DMS 273 (cell line): ENCODE data around the gene SHB.
"Not testable (repeated sequence)": the region's sequence is repeated elsewhere in the genome, so short reads cannot be mapped to it uniquely, and the experiment has no call there.

Source experiments
- DNase-seq: peaks from one replicate; lab custom pipeline; 2025; ENCODE audit not compliant: unreplicated experiment; lab: John Stamatoyannopoulos, UW

SHB gene

DNA sequence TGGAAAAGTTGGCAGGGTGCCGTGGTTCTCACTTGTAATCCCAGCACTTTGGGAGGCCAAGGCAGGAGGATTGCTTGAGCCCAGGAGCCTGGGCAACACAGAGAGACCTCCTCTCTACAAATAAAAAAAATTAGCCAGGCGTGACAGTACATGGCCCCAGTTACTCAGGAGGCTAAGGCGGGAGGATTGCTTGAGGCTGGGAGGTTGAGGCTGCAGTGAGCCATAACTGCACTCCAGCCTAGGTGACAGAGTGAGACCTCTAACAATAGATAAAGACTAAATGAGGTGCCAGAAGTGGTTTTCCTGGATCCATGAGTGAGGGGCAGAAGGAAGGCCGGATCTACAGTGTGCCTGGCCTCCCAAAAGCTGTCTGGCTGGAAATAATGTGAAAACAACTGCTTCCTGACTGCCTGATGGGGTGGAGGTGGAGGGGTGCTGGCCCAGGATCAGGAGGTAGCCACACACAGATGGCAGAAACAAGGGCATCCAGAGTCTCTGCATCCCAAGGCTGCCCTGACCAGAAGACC, 4.1 kb downstream of the SHB start:
- no peak for DNase-seq

DNA sequence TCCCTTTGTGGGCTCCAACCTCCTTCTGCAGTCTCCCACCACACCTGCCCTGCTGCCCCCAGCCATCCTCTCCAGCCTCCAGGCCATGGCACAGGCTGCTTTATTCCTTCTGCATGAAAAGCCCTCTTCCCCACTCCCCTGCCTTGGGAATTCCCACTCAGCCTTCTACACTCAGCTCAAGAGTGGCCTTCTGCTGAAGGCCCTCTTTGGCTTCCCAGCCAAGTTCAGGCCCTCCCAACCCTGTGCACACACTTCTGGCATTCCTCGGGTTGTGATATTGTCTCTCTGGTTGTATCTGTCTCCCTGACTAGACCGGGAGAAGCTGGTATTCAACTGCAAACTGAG, 5.7 kb downstream of the SHB start:
- no peak for DNase-seq

DNA sequence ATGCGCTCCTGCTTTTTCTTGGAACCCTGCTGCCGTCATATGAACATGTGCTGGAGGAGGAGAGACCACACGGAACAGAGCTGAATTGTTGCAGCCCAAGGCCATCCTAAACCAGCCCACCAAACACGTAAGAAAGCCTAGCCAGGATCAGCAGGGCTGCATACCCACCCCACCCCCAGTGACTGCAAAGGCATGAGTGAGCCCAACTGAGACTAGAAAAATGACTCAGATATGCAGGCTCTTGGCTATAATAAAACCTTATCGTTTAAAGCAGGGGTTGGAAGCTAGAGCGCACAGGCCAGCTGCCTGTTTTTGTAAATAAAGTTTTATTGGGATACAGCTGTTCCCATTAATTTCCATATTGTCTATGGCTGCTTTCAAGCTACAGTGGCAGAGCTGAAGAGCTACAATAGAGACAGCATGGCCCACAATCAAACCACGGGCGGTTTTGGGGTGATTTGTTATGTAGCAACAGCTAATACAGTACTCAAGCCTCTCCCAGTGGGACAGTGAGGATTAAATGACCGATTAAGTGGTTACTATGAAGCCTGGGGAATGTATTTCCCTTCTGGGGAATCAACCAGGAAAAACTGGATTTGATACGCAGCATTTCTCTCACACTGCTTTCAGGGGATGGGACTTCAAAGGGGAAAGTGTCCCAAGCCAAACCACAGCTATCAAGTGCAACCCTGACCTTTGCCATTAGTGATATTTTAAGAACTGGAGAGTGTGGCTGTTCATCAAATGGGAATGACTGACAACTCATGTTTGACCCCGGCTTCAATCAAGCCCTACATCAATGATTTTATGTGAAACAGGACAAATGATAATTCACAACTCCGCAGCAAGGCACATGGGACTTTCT, 6.3 kb downstream of the SHB start:
- peak; percentile 14 for DNase-seq

- no peak for DNase-seq
These were observed 6.9 kb downstream of the SHB start for GRCh38 chr9:38062106-38062497.

- no peak for DNase-seq
These were observed 7.6 kb downstream of the SHB start for GRCh38 chr9:38061326-38061977.

DNA sequence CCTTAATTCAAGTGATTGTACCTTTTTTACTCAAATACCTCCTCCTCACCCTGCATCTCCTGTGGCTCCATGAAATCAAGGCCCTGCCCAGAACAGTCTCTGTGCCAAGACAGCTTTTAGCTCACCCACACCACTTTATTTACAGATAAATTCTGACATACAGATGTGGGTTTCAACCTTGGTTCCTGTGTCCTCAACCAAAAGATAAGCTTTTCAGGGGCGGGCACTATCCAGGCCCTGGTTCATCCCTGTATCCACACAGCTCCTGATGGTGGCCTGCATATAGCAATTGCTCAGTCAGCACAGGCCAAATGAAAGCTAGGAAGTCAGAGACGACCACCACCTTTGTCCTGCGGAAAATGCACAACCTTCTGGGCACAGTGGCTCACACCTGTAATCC, 8.3 kb downstream of the SHB start:
- DNase-seq = no peak

DNA sequence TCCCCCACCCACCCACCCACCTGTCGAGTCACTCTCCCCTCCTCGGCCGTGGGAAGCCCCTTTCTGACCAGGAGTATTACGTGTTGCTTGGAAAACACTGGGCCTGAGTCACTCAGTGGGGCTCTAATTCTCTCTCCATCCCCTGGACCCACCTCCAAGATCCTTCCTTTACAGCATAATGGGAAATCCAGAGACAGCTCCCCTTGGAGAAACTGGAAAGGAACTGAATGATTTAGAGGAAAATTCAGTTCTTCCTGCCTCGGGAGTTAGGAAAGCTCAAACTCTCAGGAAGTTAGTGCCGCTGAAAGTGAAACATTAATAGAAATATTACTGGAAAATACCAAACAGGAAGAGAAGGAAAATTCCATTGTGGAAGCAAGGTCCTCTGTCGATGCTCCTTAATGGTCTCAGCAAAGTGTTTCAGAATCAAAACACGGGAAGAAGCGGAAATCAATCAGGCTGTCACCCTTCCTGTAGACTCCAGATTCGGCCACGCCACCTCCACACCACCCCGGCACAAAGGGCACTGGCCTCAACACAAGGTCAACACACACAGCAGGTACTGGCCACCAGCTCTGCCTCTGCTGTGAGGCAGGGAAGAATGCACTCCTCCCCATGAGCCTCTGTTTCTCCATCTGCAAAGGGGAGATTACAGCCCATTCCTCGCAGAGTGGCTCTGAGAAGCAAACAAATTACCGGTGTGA, 9.6 kb downstream of the SHB start:
- DNase-seq = no peak

- no peak for DNase-seq
These were observed 10.4 kb downstream of the SHB start for GRCh38 chr9:38058452-38059232.

GRCh38 chr9:38057416-38058195, 11.4 kb downstream of the SHB start:
- DNase-seq = peak; percentile 46

DNA sequence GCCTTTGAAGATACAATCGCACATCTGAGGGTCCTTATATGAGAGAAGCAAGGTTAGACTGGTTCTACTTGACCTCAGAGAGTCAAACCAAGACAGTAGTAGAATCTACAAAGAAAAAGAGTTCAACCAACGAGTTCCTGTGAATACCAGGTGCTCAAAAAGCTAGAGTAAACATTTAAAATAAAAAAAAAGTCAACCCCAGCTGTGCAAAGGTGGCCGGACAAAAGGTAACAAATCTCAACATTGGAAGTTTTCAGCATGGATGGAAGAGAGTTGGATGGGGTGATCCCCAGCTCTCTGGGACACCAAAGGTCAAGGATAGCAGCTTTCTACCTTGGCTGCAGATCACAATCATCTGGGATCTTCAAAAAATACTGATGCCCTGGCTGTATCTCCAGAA, 14.4 kb downstream of the SHB start:
- no peak for DNase-seq

- no peak for DNase-seq
These were observed 15.1 kb downstream of the SHB start for GRCh38 chr9:38053697-38054461.

DNA sequence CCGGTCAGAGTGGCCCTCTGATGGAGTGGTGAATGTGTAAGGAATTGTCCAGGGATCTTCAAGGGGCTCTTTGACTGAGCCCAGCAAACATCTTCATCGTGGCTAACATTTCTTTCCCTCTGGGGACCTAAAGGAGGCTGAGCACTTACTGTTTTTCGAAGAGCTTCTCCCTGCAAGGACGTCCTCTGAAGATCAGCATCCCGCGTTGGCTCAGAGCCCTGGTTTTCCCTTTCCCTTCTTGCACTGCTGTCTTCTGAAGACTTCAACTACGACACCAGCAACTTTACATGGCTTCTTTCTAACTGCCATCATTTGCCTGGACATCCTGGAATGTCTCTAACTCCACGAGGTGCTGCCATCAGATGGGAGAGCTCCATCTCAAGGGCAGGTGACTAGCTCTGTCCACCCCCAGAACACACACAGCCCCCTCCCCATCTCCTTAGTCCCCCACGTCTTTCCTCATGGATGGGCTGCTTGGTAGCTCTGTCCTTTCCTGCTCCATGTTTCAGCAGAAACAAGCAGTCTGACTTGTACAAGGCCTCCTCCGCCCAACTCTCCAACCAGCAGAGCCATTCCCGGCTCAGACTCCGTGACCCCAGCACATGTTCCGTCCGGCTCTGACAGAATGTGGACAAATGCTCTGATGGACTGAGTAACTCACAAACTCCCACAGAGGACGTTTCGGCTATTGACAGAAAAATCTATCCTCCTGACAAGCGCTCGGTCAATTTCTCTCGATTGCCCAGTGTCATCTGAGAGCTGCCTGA, 17.1 kb downstream of the SHB start:
- no peak for DNase-seq

DNA sequence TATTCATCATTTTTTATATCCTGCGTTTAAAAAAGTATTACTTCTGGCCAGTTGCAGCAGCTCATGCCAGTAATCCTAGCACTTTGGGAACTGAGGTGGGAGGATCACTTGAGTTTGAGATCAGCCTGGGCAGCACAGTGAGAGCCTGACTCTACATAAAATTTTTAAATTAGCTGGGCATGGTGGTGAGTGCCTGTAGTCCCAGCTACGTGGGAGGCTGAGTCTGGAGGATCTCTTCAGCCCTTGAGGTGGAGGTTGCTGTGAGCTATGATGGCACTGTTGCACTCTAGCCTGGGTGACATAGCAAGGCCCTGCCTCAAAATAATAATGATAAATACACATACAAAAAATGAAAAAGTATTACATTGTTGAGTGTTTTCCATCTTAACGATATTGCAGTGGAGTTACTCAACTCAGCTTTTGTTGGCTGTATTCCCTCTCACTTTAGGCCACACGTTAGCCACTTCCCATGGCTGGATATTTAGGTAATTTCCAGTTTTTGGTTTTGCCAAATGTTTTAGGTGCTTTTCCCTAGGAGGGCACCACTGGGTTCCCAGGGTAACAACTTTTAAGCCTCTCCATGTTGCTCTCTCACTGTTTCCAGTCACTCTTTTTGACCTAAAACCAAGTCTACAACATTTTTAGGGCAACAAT, 20.6 kb downstream of the SHB start:
- no peak for DNase-seq

- no peak for DNase-seq
These were observed 21.5 kb downstream of the SHB start for GRCh38 chr9:38047301-38048251.

DNA sequence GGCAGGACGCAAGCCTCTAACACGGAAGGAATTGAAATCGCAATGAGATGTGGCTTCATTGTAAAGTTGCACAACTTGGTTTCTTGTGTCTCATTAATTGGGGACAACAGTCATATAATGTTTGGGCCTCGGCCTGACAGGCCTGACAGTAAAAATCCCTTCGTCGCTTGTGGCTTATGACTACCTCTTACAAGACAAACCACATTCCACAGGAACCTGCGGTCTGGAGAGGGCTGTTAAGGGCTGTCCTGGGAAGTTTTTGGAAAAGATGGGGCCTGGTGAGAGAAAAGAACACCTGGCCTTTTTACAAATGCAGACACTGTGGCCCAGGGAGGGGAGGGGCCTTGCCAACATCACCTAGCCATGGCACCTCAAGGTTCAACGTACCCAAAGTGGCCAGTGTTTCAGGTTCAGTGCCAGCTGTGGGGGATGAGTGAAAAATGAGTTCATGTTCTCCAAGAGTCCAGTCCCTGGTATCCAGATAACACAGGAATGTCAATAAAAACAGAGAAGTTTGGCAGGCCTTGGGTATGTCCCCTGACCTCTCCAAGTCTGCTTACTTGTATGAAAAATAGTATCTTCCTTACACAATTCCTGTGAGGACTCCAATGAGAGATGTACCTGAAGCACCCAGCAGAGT, 22.2 kb downstream of the SHB start:
- no peak for DNase-seq

- not testable (repeated sequence) for DNase-seq
These were observed 23.1 kb downstream of the SHB start for GRCh38 chr9:38045939-38046338.

DNA sequence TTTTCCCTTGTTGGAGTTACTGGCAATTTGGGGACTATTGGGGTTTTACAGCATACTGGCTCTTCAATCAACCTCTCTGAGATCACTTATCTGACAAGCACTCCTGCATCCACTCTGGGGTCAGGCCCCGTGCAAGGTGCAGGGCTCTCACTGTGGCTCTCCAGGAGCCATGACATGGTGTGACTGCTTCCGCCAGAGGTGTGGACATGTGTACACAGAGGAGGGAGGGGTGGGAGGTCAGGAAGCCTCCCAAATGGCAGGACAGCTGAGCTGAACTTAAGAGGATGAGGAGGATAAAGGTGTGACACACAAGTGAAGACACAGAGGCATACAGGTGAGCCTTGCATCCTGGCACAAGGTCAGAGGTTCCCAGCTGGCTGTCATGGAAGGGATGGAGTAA, 24.3 kb downstream of the SHB start:
- DNase-seq = no peak
